ENCODE data around the gene TNFAIP2.

- TF ChIP-seq CTCF (conservative IDR thresholded peaks at IDR 0.05) (peak; percentile 26; the same call in 1 of the 2 replicates), EZH2 (IDR thresholded peaks at IDR 0.05; ENCODE audit: low read depth) (no peak)
Observed at GRCh38 chr14:103109535-103110441, 13.5 kb upstream of the TNFAIP2 start.

Measured in PC-9 (cell line).